NCI-H2029 (cell line): ENCODE results near the gene MECP2.
A peak's percentile ranks its signal among the peaks of the same experiment; 100 is the strongest.

Source experiments
- DNase-seq: peaks from one replicate; lab custom pipeline; 2025; lab: John Stamatoyannopoulos, UW

MECP2 gene

GRCh38 chrX:154033848-154034247 lies 63.7 kb downstream of the MECP2 start:
- DNase-seq: no peak

- DNase-seq: no peak
Measured at GRCh38 chrX:154032653-154033052, 64.9 kb downstream of the MECP2 start.

DNA sequence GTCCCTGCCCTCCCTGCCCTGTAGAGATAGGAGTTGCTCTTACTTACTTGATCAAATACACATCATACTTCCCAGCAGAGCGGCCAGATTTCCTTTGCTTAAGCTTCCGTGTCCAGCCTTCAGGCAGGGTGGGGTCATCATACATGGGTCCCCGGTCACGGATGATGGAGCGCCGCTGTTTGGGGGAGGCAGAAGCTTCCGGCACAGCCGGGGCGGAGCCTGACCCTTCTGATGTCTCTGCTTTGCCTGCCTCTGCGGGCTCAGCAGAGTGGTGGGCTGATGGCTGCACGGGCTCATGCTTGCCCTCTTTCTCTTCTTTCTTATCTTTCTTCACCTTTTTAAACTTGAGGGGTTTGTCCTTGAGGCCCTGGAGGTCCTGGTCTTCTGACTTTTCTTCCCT lies 65.4 kb downstream of the MECP2 start:
- no peak for DNase-seq

DNA sequence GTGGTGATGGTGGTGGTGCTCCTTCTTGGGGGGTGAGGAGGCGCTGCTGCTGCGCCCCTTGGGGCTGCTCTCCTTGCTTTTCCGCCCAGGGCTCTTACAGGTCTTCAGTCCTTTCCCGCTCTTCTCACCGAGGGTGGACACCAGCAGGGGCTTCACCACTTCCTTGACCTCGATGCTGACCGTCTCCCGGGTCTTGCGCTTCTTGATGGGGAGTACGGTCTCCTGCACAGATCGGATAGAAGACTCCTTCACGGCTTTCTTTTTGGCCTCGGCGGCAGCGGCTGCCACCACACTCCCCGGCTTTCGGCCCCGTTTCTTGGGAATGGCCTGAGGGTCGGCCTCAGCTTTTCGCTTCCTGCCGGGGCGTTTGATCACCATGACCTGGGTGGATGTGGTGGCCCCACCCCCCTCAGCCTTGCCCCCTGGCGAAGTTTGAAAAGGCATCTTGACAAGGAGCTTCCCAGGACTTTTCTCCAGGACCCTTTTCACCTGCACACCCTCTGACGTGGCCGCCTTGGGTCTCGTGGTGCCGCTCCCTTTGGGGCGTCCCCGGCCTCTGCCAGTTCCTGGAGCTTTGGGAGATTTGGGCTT lies 66.7 kb downstream of the MECP2 start:
- DNase-seq: no peak

GRCh38 chrX:154030266-154030665 lies 67.3 kb downstream of the MECP2 start:
- no peak for DNase-seq

GRCh38 chrX:154029439-154029838 lies 68.1 kb downstream of the MECP2 start:
- DNase-seq: no peak

DNA sequence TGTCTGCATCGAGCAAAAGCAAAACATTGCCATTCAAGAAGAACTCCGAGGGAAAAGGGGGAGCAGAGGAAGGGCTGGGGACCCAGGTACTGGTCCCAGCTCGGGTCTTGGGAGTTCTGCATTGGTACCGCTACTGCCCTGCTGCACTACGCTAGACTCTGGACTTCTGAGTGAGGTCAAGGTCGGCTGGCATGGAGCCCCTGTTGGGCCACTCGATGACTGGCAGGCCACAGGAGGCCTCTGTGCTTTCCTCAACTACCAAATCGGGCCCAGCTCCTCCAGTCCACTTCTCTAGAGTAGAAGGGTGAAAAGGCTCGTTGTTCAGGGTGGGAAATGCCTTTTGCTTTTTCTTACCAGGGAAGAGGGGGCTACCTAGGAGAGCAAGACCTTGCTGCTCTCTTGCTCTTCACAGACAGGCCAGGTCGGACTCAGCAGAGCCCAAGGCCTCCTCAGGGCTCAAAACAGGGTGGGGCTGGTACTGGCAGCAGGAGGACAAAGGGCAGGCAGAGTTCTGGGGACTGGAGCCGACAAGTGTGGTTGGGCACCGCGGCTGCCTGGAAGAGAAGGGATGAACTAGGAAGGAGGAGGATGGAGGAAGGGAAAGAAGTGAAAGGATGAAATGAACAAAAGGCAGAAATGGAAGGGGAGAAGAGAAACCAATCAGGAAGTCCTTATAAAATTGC lies 68.9 kb downstream of the MECP2 start:
- DNase-seq: no peak

DNA sequence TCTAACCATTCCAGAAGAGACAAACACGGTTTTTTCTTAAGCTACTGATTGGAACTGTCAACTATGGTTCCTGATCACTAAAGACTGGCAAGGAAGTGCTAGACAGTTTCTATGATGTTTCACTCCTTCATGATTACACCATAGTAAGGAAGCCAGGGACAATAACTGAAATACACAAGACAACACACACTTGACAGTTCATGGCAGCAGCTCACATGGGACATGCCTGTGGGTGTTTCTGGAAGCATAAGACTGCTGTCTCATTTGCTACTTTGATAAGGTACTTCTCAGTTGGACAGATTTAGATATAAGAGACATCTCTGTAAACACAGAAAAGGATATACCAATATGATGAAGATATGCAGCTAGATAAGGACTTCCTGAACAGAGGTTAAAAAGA lies 69.5 kb downstream of the MECP2 start:
- no peak for DNase-seq

DNA sequence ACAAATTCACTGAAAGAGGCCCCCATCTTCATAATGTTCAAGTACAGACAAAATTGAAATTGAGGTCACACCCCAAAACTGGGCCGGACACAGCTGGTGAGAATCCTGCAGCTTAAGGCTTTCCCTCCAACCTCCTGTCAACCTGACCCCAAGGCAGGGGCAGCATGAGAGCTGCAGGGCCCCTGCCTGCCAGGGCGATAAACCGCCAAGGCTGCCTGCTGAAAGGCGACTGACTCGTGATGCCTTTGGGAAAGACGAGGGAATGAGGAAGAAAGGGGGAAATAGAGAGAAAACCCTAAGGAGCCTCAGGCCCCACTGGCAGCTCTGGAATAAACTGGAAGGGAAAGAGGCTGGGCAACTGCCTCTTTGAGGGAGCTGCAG lies 70.5 kb downstream of the MECP2 start:
- no peak for DNase-seq

GRCh38 chrX:154026136-154027021 lies 71.1 kb downstream of the MECP2 start:
- no peak for DNase-seq

- DNase-seq: no peak
Measured at GRCh38 chrX:154025230-154025629, 72.3 kb downstream of the MECP2 start.

GRCh38 chrX:154024271-154024670 lies 73.2 kb downstream of the MECP2 start:
- no peak for DNase-seq

DNA sequence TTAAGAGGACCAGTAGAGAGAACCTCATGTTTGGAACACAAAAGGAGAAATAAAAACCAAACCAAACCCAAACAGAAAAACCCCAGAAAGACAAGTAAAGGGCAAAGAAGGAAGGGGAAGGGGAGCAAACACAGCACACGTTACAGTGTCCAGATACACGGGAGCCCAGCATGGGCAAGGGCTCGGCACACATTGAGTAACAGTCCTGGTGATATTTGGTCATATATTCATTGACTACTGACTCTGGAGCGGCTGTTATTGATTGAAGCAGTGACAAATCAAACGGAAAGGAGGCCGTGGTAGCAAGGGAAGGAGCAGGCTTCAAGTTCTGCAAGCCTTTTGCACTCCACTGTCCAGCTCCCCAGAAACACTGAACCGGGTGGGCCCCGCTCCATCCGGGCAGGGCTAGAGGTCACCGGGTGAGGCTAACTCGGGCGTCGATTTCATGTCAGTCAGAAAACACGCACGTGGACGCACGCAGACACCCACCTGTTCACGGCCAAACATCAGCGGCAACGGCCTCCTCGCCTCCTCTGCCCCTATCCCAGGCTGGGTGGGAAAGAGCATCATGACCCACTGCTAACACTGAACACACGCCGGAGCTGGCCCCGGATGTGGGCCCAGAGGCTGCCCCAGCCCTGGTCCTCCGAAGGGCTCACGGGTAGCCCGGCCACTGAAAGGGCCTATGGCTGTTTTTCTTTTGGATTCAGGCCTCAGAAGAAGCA lies 74.1 kb downstream of the MECP2 start:
- no peak for DNase-seq

GRCh38 chrX:154022108-154022507 lies 75.4 kb downstream of the MECP2 start:
- DNase-seq: no peak

DNA sequence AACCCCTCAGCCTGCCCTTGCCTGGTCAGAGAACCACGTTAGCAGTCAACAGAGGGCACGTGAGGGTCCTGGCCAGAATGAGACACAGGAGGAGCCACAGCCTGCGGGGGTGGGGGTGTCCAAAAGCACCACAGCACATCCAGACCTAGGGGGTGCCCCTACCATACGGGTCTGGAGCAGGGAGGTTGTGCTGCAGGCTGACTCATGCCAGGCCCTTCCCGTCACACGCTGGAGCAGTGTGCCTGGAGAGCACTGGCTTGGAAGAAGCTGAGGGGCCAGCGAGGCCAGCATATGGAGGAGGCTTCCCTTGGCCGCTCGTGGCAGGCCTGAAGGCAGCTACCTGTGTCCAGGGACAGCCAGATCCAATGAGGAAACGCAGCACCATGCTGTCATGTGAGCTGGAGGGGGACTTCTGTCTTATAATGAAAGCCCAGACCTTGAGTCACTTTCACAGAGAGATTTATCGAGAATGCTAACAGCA lies 76.3 kb downstream of the MECP2 start:
- DNase-seq: no peak

DNA sequence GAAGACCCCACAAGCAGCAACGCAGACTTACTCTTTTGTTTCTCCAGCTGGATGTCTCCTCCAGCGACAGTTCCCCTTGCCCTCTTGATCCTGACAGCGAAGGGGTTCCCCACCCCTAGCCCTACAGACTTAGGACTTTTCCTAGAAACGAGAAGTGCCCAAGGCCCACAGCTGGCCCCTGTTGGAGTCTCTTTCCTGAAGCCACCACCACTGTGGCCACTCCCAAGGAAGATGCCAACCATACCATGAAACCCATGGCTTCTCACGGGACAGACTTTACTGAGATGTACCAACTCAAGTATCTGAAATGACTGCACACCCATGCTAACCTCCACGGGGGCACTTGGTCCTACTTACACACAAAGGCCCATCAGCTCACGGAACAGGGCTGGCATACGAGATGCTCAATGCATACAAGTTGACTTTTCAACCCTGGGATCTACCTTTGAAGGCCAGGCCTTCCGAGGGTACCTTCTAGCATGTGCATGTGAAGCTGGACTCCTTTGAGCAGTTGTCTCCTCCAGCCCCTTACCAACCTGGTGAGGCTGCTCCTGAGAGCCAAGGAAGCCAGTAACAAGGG lies 76.9 kb downstream of the MECP2 start:
- DNase-seq: no peak

GRCh38 chrX:154019633-154020528 lies 77.6 kb downstream of the MECP2 start, which contains the start of gene IRAK1:
TSS of gene IRAK1 (minus strand) at chrX:154019902. CDS start at chrX:154019812, 90 bp downstream.
- peak; percentile 27 for DNase-seq

- no peak for DNase-seq
Measured at GRCh38 chrX:154019061-154019621, 78.4 kb downstream of the MECP2 start.

- no peak for DNase-seq
Measured at GRCh38 chrX:154018518-154019060, 78.9 kb downstream of the MECP2 start.
